ENCODE results near the gene ZFYVE28. TPM values are rescaled to one million over a fixed set of nuclear protein-coding genes. Genes with fewer than 3 reads are reported as not detected.
A peak's percentile ranks its signal among the peaks of the same experiment; 100 is the strongest.

Gene ZFYVE28
- total and polyA plus RNA-seq, 8 donors = 2.2 to 12.4 (median 3.9) TPM

DNA sequence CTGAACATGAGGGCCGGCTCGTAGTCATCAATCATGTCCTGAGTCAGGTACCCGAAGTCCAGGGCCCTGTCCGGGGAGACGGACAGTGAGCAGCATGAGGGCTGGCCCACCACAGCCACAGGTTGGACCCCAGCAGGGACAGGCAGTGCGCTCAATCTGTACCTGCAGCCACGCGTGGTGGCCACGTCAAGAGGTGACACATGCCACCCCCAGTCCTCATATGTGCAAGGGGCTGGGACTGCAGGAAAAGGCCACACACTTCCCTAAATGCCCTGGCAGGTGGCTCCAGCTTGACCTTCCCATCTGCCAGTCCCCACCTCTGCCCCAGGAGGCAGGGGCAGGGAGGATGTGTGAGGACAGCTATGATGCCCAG is 82.7 kb downstream of the ZFYVE28 start:
- TF ChIP-seq, protein P1, sequence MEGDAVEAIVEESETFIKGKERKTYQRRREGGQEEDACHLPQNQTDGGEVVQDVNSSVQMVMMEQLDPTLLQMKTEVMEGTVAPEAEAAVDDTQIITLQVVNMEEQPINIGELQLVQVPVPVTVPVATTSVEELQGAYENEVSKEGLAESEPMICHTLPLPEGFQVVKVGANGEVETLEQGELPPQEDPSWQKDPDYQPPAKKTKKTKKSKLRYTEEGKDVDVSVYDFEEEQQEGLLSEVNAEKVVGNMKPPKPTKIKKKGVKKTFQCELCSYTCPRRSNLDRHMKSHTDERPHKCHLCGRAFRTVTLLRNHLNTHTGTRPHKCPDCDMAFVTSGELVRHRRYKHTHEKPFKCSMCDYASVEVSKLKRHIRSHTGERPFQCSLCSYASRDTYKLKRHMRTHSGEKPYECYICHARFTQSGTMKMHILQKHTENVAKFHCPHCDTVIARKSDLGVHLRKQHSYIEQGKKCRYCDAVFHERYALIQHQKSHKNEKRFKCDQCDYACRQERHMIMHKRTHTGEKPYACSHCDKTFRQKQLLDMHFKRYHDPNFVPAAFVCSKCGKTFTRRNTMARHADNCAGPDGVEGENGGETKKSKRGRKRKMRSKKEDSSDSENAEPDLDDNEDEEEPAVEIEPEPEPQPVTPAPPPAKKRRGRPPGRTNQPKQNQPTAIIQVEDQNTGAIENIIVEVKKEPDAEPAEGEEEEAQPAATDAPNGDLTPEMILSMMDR (IDR thresholded peaks at IDR 0.05) = no peak
- DNase-seq = peak in 1 of 4 donors; percentile 64
- Histone ChIP-seq H3K4me1 (no peaks in the 10 kb centered on the region), H3K27ac (no peak overlapping the region), H3K36me3 (peaks cover 0 to 12% of the 10 kb centered on the region in 2 donors), H3K27me3 (no peaks in the 10 kb centered on the region), H3K9me3 (no peaks in the 10 kb centered on the region), H3K4me3 (no peak overlapping the region)
- intact Hi-C loops (cut with DNase I) = no loop called here
- no peak for ATAC-seq

DNA sequence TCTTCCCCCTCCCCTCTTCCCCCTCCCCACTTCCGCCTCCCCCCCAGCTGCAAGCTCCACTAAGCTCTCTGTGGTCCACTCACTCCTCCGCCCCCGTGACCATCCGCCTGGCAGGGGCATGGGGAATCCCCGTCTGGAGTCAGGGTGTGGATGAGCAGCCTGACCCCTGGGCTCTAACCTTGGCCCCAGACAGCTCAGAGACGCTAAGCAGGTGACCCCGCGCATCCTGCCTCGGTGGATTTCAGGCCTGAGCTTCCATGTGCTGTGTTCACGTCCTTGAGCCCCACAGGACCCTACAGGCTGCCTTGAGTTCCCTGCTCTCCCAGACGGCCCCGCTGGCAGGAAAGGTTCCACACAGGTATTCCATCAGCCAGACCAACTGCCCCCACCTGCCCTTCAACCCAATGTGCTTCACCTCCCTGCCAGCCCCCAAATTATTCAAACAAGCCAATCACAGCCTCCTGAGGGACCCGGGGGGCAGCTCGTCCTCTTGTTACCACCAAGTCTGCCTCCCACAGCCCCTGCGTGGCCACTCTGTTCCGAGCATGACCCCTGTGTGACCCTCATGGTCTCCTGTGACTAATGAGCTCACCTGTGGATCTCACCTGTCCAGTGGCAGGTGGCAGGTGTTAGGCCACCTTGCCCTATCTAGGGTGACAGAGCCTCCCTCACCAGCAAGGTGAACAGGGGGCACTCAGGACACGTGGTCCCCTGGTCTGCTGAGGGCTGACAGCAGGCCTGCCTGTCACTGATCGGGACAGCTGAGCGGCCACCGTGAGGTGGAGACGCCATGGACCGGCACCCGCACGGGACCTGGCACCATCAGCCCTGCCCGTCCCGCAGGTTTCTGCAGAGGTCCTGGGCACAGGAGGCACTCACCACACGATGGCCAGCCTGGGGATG is 83.4 kb downstream of the ZFYVE28 start:
- intact Hi-C loops (cut with DNase I) = no loop called here
- TF ChIP-seq, protein P1 (IDR thresholded peaks at IDR 0.05) = no peak
- no peak for DNase-seq
- Histone ChIP-seq H3K27ac (no peak overlapping the region), H3K4me3 (no peak overlapping the region), H3K9me3 (no peaks in the 10 kb centered on the region), H3K4me1 (no peaks in the 10 kb centered on the region), H3K36me3 (peaks cover 0 to 12% of the 10 kb centered on the region in 2 donors), H3K27me3 (no peaks in the 10 kb centered on the region)
- ATAC-seq = no peak

DNA sequence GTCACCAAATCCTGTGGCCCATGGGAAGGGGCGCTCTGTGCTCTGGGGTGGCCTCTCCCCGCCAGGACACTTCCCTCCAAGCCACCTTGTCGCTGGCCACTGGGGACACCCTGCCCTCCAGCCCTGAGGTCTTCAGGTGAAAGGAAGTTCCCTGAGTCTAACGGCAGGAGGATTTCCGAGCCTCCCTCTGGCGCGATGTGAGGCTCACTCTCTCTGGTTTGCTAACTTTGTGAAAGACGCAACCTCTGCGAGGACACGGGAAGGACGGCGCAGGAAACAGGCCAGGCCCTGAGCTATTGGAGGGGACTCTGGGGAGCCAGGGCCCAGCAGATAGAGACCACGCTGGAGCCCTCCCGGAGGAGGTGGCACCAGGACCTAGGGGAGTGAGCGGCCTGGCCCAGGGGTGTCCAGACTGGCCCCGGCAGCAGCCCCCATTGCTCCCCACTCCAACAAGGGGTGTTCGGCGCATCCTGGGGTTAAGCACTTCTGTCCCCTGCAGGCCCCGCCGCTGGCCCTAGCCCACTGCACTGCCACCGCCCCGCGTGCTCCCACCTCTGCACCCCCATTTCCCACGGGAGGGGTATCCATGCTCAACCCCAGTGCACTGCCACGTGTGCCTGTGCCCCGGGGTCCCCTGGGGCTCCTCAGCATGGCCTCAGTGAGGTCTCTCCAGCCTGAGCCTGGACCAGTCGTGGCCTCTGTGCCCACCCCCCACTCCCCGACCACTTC is 84.4 kb downstream of the ZFYVE28 start:
- TF ChIP-seq, protein P1 (IDR thresholded peaks at IDR 0.05) = no peak
- no peaks in the 10 kb centered on the region for H3K9me3 ChIP-seq
- no peaks in the 10 kb centered on the region for H3K4me1 ChIP-seq
- intact Hi-C loops (cut with DNase I) = no loop called here
- H3K4me3 ChIP-seq = no peak overlapping the region
- no peak for ATAC-seq
- no peaks in the 10 kb centered on the region for H3K27me3 ChIP-seq
- no peak for DNase-seq
- H3K27ac ChIP-seq = no peak overlapping the region
- H3K36me3 ChIP-seq = peaks cover 0 to 12% of the 10 kb centered on the region in 2 donors

- Histone ChIP-seq H3K27ac (no peak overlapping the region), H3K36me3 (peaks cover 0 to 6% of the 10 kb centered on the region in 2 donors), H3K4me3 (no peak overlapping the region), H3K4me1 (no peaks in the 10 kb centered on the region), H3K9me3 (peaks cover 0 to 4% of the 10 kb centered on the region in 2 donors), H3K27me3 (no peaks in the 10 kb centered on the region)
- ATAC-seq = peak; percentile 87
- intact Hi-C loops (cut with DNase I) = no loop called here
- peak in 2 of 4 donors; percentile 73 to 77 for DNase-seq
- TF ChIP-seq, protein P1 (IDR thresholded peaks at IDR 0.05) = no peak
Observed at GRCh38 chr4:2333356-2333841, 85.0 kb downstream of the ZFYVE28 start.

DNA sequence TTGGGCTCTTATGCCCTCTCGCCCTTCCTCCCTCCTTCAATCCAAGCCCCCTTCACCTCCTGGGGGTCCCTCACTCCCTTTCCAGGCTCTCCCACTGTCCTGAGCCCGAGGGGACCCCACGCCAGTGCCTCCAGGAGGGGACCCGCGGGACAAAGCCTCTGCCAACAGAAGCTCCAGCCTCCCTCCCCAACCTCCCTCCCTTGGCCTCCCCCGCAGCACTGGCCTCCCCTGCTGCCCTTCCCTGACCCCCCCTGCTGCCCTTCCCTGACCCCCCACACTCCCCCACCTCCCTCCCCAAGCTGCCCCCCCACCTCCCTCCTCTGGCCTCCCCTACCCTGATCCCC is 85.5 kb downstream of the ZFYVE28 start:
- DNase-seq = no peak
- Histone ChIP-seq H3K4me1 (no peaks in the 10 kb centered on the region), H3K36me3 (peaks cover 0 to 6% of the 10 kb centered on the region in 2 donors), H3K4me3 (no peak overlapping the region), H3K27ac (no peak overlapping the region), H3K9me3 (peaks cover 0 to 9% of the 10 kb centered on the region in 2 donors), H3K27me3 (no peaks in the 10 kb centered on the region)
- ATAC-seq = no peak
- TF ChIP-seq, protein P1 (IDR thresholded peaks at IDR 0.05) = no peak
- intact Hi-C loops (cut with DNase I) = no loop called here
